HepG2 (cell line): ENCODE results near the gene CORO1C. TPM values are rescaled to one million over a fixed set of nuclear protein-coding genes. Genes with fewer than 3 reads are reported as not detected.
A peak's percentile ranks its signal among the peaks of the same experiment; 100 is the strongest.

ENCODE experiments used
- ARHGAP35 ChIP-seq: sonication (generic); formaldehyde crosslinking; IDR thresholded peaks from 2 replicates; pipeline ENCODE4 v1.9.0; 2022; ENCODE audit warnings: mild to moderate bottlenecking, inconsistent platforms, moderate library complexity, missing genetic modification reagents, borderline replicate concordance
- CEBPZ ChIP-seq: IDR thresholded peaks from 2 replicates; pipeline ENCODE4 v1.6.1; 2012; ENCODE audit warnings: low read length, improper control_type of control experiment
- FOSL2 ChIP-seq: sonication (generic); formaldehyde crosslinking; IDR thresholded peaks from 2 replicates; pipeline ENCODE4 v1.4.0; 2020; ENCODE audit warnings: missing genetic modification reagents
- FOXA1 ChIP-seq, 2 experiments: fragments of 450-650 bp in 1 of 2; sonication (generic) in 1 of 2; formaldehyde crosslinking in 1 of 2; IDR thresholded peaks; 2 replicates each; pipeline versions ENCODE4 v1.4.0 to v1.6.1; 2016 to 2020; ENCODE audit warnings: missing genetic modification reagents in 1 of 2
- HDAC6 ChIP-seq: fragments of 200-600 bp; sonication (generic); IDR thresholded peaks from 2 replicates; pipeline ENCODE4 v1.7.0; 2017; ENCODE audit warnings: mild to moderate bottlenecking, antibody characterized with exemption, low read length, low read depth
- KLF11 ChIP-seq: IDR thresholded peaks from 2 replicates; pipeline ENCODE4 v1.6.1; 2016; ENCODE audit warnings: missing compliant biosample characterization
- MATR3 ChIP-seq: sonication (generic); formaldehyde crosslinking; IDR thresholded peaks from 2 replicates; pipeline ENCODE4 v1.4.0; 2020; ENCODE audit warnings: missing genetic modification reagents
- NR1H2 ChIP-seq: sonication (generic); formaldehyde crosslinking; IDR thresholded peaks from 2 replicates; pipeline ENCODE4 v1.8.1; 2022; ENCODE audit warnings: low read depth, missing genetic modification reagents, borderline replicate concordance
- SALL1 ChIP-seq: sonication (generic); formaldehyde crosslinking; IDR thresholded peaks from 2 replicates; pipeline ENCODE4 v1.8.0; 2022; ENCODE audit warnings: mild to moderate bottlenecking, missing genetic modification reagents
- SMYD3 ChIP-seq: sonication (generic); formaldehyde crosslinking; IDR thresholded peaks from 2 replicates; pipeline ENCODE4 v1.8.1; 2023; ENCODE audit warnings: mild to moderate bottlenecking, missing genetic modification reagents
- SRSF4 ChIP-seq: fragments of 200-400 bp; formaldehyde crosslinking; IDR thresholded peaks from one replicate; pipeline ENCODE4 v1.6.1; 2018; ENCODE audit warnings: mild to moderate bottlenecking, low read depth, low read length, moderate library complexity; ENCODE audit not compliant: poor library complexity, severe bottlenecking
- TFAP4 ChIP-seq: sonication (generic); IDR thresholded peaks from 2 replicates; pipeline ENCODE4 v1.6.1; 2016; ENCODE audit warnings: low read depth, borderline replicate concordance
- XRCC5 ChIP-seq: fragments of 200-400 bp; formaldehyde crosslinking; optimal IDR thresholded peaks from 2 replicates; pipeline ENCODE3; 2017; ENCODE audit warnings: mild to moderate bottlenecking, low read length
- ZNF230 ChIP-seq: sonication (generic); formaldehyde crosslinking; IDR thresholded peaks from 2 replicates; pipeline ENCODE4 v1.4.0; 2020; ENCODE audit warnings: mild to moderate bottlenecking, missing genetic modification reagents
- ZNF354B ChIP-seq: sonication (generic); formaldehyde crosslinking; IDR thresholded peaks from 2 replicates; pipeline ENCODE4 v1.8.0; 2022; ENCODE audit warnings: mild to moderate bottlenecking, missing genetic modification reagents
- ZNF512 ChIP-seq: sonication (generic); formaldehyde crosslinking; IDR thresholded peaks from 2 replicates; pipeline ENCODE4 v1.4.0; 2020; ENCODE audit warnings: mild to moderate bottlenecking, missing genetic modification reagents
- ZNF513 ChIP-seq: sonication (generic); formaldehyde crosslinking; conservative IDR thresholded peaks from 2 replicates; pipeline ENCODE4 v1.5.0; 2020; ENCODE audit warnings: missing genetic modification reagents
- ZNF597 ChIP-seq: sonication (generic); formaldehyde crosslinking; IDR thresholded peaks from 2 replicates; pipeline ENCODE4 v1.5.0; 2020; ENCODE audit warnings: missing genetic modification reagents
- ZNF782 ChIP-seq: sonication (generic); formaldehyde crosslinking; IDR thresholded peaks from 2 replicates; pipeline ENCODE4 v1.4.0; 2020; ENCODE audit warnings: missing genetic modification reagents, mild to moderate bottlenecking, borderline replicate concordance
- polyA plus RNA-seq, 8 experiments: library from polyadenylated mRNA; depleted of rRNA in 3 of 8; stranded (reverse) in 7 of 8; unstranded in 1 of 8; fragments of >200 nt; fragmentation: Illumina TruSeq in 4 of 8; extraction: Trizol in 4 of 8; gene quantifications; 2 replicates each; pipeline versions ENCODE4 v1.2.1 to v1.2.3, GENCODE V29; 2011 to 2016; ENCODE audit warnings: low read depth in 4 of 8, missing spikeins in 1 of 8, mixed read lengths in 1 of 8; ENCODE audit not compliant: insufficient read depth in 1 of 8
- total RNA-seq, 5 experiments: library from RNA; depleted of rRNA; stranded (reverse); fragments of >200 nt; fragmentation: Illumina TruSeq; extraction: Trizol; gene quantifications; 2 replicates each; pipeline ENCODE4 v1.2.3, GENCODE V29; 2016; ENCODE audit warnings: low read depth in 1 of 5

CORO1C gene
- total and polyA plus RNA-seq, 2 of the 13 experiments (the other 11 are each of a cell fraction or from before 2014, with no cell fraction given), result 73.7 to 131 TPM

GRCh38 chr12:108731866-108732461, 646 bp upstream of the CORO1C start (continued):
- TF ChIP-seq ZNF512 (CRISPR knock-in tag) (no peak), SMYD3 (CRISPR knock-in tag) (no peak), FOSL2 (CRISPR knock-in tag) (no peak), ZNF230 (CRISPR knock-in tag) (peak; percentile 20; the same call in 1 of the 2 replicates), MATR3 (CRISPR knock-in tag) (no peak), HDAC6 (no peak), ARHGAP35 (no peak), ZNF782 (CRISPR knock-in tag) (no peak; the same call in 1 of the 2 replicates), FOXA1 (IDR thresholded peaks at IDR 0.05) (no peak), FOXA1 (CRISPR knock-in tag; IDR thresholded peaks at IDR 0.05) (no peak), ZNF354B (CRISPR knock-in tag) (no peak), SALL1 (CRISPR knock-in tag) (peak; percentile 42; the same call in 1 of the 2 replicates), CEBPZ (no peak), TFAP4 (no peak), NR1H2 (CRISPR knock-in tag) (no peak), ZNF597 (CRISPR knock-in tag) (no peak), SRSF4 (no peak), ZNF513 (no peak), XRCC5 (peak; percentile 7), KLF11 (CRISPR knock-in tag) (no peak)
